Esophagus muscularis mucosa (tissue), 4 donors: Measurements from ENCODE around the gene KDM5B. TPM values are rescaled to one million over a fixed set of nuclear protein-coding genes. Genes with fewer than 3 reads are reported as not detected.

Experiments
- DNase-seq: peaks from one replicate; pipeline ENCODE4 v3.0.0-alpha.2; 2017; ENCODE audit errors: extremely low spot score
- H3K27ac ChIP-seq, 4 donors: fragments of 200-600 bp; sonication (generic); replicated peaks in 1 of 4; 1 replicate in 3 of 4; 2 replicates in 1 of 4; pipeline ENCODE4 v1.5.1; 2016 to 2019; ENCODE audit warnings: mild to moderate bottlenecking in 1 of 4
- H3K27me3 ChIP-seq, 4 donors: fragments of 200-600 bp; sonication (generic); one replicate each; pipeline versions ENCODE4 v1.5.1 to v1.6.0; 2016 to 2019
- H3K36me3 ChIP-seq, 4 donors: fragments of 200-600 bp; sonication (generic); one replicate each; pipeline ENCODE4 v1.5.1; 2016 to 2019
- H3K4me1 ChIP-seq, 4 donors: fragments of 200-600 bp; sonication (generic); one replicate each; pipeline ENCODE4 v1.5.1; 2016 to 2019
- H3K4me3 ChIP-seq, 4 donors: fragments of 200-600 bp; sonication (generic); 1 replicate in 2 of 4; 2 replicates in 2 of 4; pipeline ENCODE4 v1.5.1; 2016 to 2019; ENCODE audit warnings: mild to moderate bottlenecking in 4 of 4, moderate library complexity in 1 of 4
- H3K9me3 ChIP-seq, 4 donors: fragments of 200-600 bp; sonication (generic); 1 replicate in 3 of 4; 2 replicates in 1 of 4; pipeline ENCODE4 v1.5.1; 2016 to 2019
- EP300 ChIP-seq: sonication (generic); formaldehyde crosslinking; IDR thresholded peaks from one replicate; pipeline ENCODE4 v1.6.1; 2017; ENCODE audit warnings: antibody characterized with exemption
- POLR2A ChIP-seq: fragments of 450-650 bp; IDR thresholded peaks from one replicate; pipeline ENCODE4 v1.6.1; 2017; ENCODE audit warnings: antibody characterized with exemption, moderate library complexity, mild to moderate bottlenecking, low read depth
- POLR2AphosphoS5 ChIP-seq, 2 donors: sonication (generic); formaldehyde crosslinking; IDR thresholded peaks; one replicate each; pipeline ENCODE4 v1.6.1; 2017; ENCODE audit warnings: antibody characterized with exemption in 2 of 2
- WGBS: methylation state at CpG from one replicate; pipeline ENCODE4 v1.1.5; 2018; 5-methylcytosine and 5-hydroxymethylcytosine counted together
- intact Hi-C: fragments of 100-400 bp; cut with DNase I; formaldehyde crosslinking; loops from one replicate; pipeline ENCODE4 v1.15.1; 2023
- total RNA-seq, 4 donors: library from RNA; depleted of rRNA; stranded (reverse); fragments of >200 nt; gene quantifications; one replicate each; pipeline versions ENCODE4 v1.1.0 to v1.2.1, GENCODE V29; 2016
- TF ChIP-seq, protein P1 (sequence below), 3 experiments: fragments of 200-600 bp in 2 of 3; fragments of 450-650 bp in 1 of 3; sonication (generic) in 2 of 3; IDR thresholded peaks; one replicate each; pipeline ENCODE4 v1.5.1; 2017 to 2019; ENCODE audit warnings: antibody characterized with exemption in 3 of 3, mild to moderate bottlenecking in 2 of 3, moderate library complexity in 1 of 3

KDM5B gene
- total RNA-seq, 4 donors from 2014 or later, result 21.4 to 34.9 (median 31.8) TPM

GRCh38 chr1:202794051-202794740 is 14.0 kb downstream of the KDM5B start:
- H3K27me3 ChIP-seq, result no peaks in the 10 kb centered on the region
- H3K4me3 ChIP-seq, result no peak overlapping the region

DNA sequence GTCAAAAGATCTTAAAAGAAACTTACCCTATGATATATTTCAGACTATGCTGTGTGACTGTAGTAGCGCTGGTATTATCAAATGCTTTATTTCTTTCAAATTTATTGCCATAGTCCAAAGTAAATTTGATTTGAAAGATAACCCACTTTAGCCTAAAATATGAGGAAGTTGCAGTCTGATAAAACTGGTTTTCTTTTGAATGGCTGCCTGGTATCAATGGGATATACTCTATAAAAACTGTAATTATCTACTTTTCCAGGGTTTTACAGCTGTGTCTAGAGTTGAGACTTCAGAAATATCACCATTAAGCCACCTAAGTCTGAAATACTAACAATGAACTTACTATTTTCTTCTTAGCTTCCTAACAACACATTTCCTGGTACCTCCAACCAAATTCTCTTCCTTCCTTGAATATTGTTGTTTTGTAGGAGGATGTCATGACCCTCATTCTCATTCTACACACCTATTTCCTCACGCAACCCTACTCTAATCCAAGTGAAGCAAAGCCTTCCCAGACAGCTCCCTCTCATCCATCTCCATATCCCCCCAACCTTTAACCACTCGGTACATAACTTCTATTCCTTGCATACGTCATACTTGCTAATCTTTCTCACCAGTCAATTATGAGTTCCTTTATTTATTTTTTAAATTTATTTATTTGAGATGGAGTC is 17.0 kb downstream of the KDM5B start:
- Histone ChIP-seq H3K27ac (no peak overlapping the region), H3K4me3 (no peak overlapping the region), H3K27me3 (peaks cover 0 to 3% (median 0%) of the 10 kb centered on the region in 4 donors), H3K4me1 (peaks cover 11 to 23% (median 16%) of the 10 kb centered on the region in 4 donors), H3K9me3 (no peaks in the 10 kb centered on the region), H3K36me3 (no peaks in the 10 kb centered on the region)
- DNase-seq, result no peak
- WGBS, result 84% methylated on average over 4 of the region's 4 CpGs
- TF ChIP-seq POLR2AphosphoS5 (IDR thresholded peaks at IDR 0.05) (no peak), EP300 (no peak), POLR2A (no peak)
- TF ChIP-seq, protein P1, sequence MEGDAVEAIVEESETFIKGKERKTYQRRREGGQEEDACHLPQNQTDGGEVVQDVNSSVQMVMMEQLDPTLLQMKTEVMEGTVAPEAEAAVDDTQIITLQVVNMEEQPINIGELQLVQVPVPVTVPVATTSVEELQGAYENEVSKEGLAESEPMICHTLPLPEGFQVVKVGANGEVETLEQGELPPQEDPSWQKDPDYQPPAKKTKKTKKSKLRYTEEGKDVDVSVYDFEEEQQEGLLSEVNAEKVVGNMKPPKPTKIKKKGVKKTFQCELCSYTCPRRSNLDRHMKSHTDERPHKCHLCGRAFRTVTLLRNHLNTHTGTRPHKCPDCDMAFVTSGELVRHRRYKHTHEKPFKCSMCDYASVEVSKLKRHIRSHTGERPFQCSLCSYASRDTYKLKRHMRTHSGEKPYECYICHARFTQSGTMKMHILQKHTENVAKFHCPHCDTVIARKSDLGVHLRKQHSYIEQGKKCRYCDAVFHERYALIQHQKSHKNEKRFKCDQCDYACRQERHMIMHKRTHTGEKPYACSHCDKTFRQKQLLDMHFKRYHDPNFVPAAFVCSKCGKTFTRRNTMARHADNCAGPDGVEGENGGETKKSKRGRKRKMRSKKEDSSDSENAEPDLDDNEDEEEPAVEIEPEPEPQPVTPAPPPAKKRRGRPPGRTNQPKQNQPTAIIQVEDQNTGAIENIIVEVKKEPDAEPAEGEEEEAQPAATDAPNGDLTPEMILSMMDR (IDR thresholded peaks at IDR 0.05), result no peak
- intact Hi-C loops, result no loop called here

More at GRCh38 chr1:202794051-202794740, 14.0 kb downstream of the KDM5B start:
- intact Hi-C loops, result no loop called here
- Histone ChIP-seq H3K4me1 (peaks cover 14 to 33% (median 25%) of the 10 kb centered on the region in 4 donors), H3K9me3 (no peaks in the 10 kb centered on the region), H3K27ac (no peak overlapping the region), H3K36me3 (peaks cover 0 to 6% (median 0%) of the 10 kb centered on the region in 4 donors)
- no peak for TF ChIP-seq POLR2A
- no peak for TF ChIP-seq EP300
- TF ChIP-seq, protein P1 (IDR thresholded peaks at IDR 0.05), result no peak
- no peak for TF ChIP-seq POLR2AphosphoS5 (IDR thresholded peaks at IDR 0.05)
- DNase-seq, result no peak

- no peak for DNase-seq
- Histone ChIP-seq H3K27ac (no peak overlapping the region), H3K4me1 (peaks cover 14 to 28% (median 22%) of the 10 kb centered on the region in 4 donors), H3K9me3 (no peaks in the 10 kb centered on the region), H3K36me3 (no peaks in the 10 kb centered on the region), H3K4me3 (no peak overlapping the region), H3K27me3 (peaks cover 0 to 3% (median 0%) of the 10 kb centered on the region in 4 donors)
- WGBS, result 75% methylated on average over 3 of the region's 3 CpGs
- TF ChIP-seq POLR2AphosphoS5 (IDR thresholded peaks at IDR 0.05) (no peak), EP300 (no peak), POLR2A (no peak)
- TF ChIP-seq, protein P1 (IDR thresholded peaks at IDR 0.05), result no peak
- intact Hi-C loops, result no loop called here
Observed at GRCh38 chr1:202788800-202789199, 19.4 kb downstream of the KDM5B start.

DNA sequence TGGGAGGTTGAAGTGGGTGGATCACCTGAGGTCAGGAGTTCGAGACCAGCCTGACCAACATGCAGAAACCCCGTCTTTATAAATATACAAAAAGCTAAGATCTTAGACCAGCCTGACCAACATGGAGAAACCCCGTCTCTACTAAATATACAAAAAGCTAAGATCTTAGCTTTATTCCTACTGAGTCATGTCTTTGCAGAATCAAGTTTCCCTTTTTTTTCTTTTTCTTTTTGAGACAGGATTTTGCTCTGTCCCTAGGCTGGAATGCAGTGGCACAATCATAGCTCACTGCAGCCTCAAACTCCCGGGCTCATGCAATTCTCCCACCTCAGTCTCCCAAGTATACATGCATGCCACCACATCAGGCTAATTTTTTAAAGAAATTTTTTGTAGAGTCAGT is 21.4 kb downstream of the KDM5B start:
- TF ChIP-seq, protein P1 (IDR thresholded peaks at IDR 0.05), result no peak
- TF ChIP-seq POLR2A (no peak), EP300 (no peak)
- H3K4me3 ChIP-seq, result no peak overlapping the region
- intact Hi-C loops, result no loop called here
- H3K27ac ChIP-seq, result no peak overlapping the region
- H3K4me1 ChIP-seq, result peaks cover 17 to 30% (median 22%) of the 10 kb centered on the region in 4 donors
- DNase-seq, result no peak
- H3K9me3 ChIP-seq, result no peaks in the 10 kb centered on the region
- H3K36me3 ChIP-seq, result no peaks in the 10 kb centered on the region
- H3K27me3 ChIP-seq, result peaks cover 0 to 3% (median 0%) of the 10 kb centered on the region in 4 donors
- 83% methylated on average over 4 of the region's 4 CpGs for WGBS
